Kidney glomerular epithelial cell (primary cell): Measurements from ENCODE around the gene FAM3D.
"Not testable (repeated sequence)": the region's sequence is repeated elsewhere in the genome, so short reads cannot be mapped to it uniquely, and the experiment has no call there.

ENCODE experiments used
- DNase-seq: peaks from one replicate; lab custom pipeline; 2025; lab: John Stamatoyannopoulos, UW

The FAM3D gene, protein sequence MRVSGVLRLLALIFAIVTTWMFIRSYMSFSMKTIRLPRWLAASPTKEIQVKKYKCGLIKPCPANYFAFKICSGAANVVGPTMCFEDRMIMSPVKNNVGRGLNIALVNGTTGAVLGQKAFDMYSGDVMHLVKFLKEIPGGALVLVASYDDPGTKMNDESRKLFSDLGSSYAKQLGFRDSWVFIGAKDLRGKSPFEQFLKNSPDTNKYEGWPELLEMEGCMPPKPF

GRCh38 chr3:58666683-58667082 is at the start of gene FAM3D:
Gene FAM3D, minus strand, starts transcription at chr3:58666774. Its CDS starts 11,211 bp downstream, at chr3:58655563.
- DNase-seq, result no peak

DNA sequence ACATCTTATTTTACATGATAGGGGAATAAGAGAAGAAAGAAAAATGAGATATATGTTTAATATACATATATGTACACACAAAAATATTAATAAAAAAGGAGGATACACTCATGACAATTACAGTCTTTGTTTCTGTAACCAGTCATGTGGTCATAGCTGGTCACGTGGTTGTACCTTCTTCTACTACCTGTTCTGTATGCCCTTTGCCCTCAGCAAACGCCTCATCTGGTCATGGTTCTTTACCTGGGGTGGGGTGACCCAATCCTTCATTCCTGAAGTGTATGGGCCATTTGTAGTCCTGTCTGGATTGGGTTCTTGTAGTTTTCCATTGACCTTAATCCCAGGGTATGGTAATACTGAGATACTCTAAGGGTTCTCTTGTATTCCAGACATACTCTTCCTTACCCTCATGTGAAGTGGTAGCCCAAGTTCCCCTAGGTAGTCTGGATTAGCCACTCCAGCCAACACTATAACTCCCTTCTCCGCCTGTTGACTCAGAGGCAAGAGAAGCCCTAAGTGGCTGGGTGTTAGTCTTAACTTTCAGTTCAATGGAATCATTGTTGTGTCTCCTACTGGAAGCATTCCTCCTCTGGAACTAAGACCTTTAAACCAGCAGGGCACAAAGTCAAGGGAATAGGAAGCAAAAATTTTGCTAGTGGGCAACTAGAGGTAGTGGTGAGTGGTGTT is 47.3 kb upstream of the FAM3D start:
- DNase-seq, result no peak

GRCh38 chr3:58711871-58712270 is 45.3 kb upstream of the FAM3D start:
- no peak for DNase-seq

DNA sequence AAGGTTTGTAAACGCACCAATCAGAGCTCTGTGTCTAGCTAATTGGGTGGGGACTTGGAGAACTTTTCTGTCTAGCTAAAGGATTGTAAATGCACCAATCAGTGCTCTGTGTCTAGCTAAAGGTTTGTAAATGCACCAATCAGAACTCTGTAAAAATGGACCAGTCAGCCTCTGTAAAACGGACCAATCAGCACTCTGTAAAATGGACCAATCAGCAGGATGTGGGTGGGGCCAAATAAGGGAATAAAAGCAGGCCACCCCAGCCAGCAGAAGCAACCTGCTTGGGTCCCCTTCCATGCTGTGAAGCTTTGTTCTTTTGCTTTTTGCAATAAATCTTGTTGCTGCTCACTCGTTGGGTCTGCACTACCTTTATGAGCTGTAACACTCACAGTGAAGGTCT is 42.4 kb upstream of the FAM3D start:
- DNase-seq, result not testable (repeated sequence)

GRCh38 chr3:58708116-58708791 is 41.7 kb upstream of the FAM3D start:
- DNase-seq, result no peak

DNA sequence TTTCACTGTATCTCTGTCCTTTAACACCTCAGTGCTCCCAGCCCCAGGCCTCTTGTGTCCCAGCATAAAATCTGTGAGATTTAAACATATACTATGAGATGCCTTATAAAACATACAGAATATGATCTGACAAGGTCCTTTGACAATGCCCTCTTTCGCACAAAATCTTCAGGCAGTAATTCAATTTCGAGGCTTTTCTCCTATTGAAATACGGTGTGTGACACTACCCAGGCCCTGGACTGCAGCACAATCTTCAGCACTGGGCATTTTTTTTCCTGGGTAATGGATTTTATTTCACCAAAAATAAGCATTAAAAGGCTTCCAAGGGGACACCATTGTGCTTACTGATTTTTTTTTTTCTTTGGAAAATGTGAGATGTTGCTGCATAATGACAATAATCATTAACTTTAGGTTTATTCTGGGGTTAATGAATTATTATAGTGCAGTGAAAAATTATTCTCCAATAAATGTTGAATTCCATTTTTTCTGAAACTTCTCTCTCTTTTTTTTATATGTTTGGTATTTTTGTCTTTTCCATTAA is 40.9 kb upstream of the FAM3D start:
- DNase-seq, result no peak

- DNase-seq, result no peak
Measured at GRCh38 chr3:58706395-58707167, 40.0 kb upstream of the FAM3D start.

- no peak for DNase-seq
Measured at GRCh38 chr3:58704745-58705144, 38.2 kb upstream of the FAM3D start.

DNA sequence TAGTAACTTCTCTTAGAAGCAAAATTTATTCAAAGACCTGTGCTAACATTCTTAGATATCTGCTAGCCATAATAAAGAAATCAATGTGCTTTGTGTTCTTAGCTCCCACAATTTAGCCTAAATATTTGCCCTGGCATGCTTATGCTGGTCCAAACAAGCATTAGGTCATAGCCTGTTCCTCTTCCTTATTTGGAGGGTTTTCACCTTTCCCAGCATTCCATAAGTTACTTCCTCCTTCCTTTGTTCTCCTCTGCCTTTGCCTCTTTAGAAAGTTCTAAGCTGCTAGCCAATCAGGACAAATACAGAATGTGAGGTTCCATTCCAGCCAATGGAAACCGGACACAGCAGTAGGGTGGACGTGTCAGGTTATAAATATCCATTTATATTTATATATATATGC is 37.7 kb upstream of the FAM3D start:
- DNase-seq, result not testable (repeated sequence)

- no peak for DNase-seq
Measured at GRCh38 chr3:58698246-58698645, 31.7 kb upstream of the FAM3D start.

- no peak for DNase-seq
Measured at GRCh38 chr3:58697561-58697960, 31.0 kb upstream of the FAM3D start.

DNA sequence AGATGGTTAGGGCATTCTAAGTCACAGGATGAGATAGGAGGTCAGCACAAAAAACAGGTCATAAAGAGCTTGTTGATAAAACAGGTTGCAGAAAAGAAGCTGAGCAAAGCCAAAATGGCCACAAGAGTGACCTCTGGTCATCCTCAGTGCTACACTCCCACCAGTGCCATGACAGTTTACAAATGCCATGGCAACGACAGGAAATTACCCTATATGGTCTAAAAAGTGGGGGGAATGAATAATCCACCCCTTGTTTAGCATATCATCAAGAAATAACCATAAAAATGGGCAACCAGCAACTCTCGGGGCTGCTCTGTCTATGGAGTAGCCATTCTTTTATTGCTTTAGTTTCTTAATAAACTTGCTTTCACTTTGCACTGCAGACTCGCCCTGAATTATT is 30.2 kb upstream of the FAM3D start:
- DNase-seq, result not testable (repeated sequence)

DNA sequence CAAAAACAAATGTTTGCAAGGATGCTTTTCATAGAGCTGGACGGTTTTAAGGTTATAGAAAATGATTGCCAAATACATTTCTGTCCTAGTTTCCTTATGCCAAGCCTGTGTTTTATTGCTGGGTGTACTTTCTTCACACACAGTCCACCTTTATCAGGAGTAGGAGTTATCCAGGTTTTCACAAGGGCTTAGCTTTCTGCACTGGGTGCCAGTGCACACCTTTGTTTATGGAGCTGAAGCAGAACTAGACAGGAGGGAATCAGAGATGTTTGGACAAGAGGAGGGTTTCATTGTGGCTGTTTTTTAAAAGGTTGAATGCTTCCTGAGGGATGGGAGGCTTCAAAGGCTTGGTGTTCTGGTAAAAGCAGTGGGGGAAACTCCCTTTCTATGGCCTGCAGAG is 29.5 kb upstream of the FAM3D start:
- DNase-seq, result no peak

GRCh38 chr3:58695284-58695683 is 28.7 kb upstream of the FAM3D start:
- DNase-seq, result not testable (repeated sequence)

DNA sequence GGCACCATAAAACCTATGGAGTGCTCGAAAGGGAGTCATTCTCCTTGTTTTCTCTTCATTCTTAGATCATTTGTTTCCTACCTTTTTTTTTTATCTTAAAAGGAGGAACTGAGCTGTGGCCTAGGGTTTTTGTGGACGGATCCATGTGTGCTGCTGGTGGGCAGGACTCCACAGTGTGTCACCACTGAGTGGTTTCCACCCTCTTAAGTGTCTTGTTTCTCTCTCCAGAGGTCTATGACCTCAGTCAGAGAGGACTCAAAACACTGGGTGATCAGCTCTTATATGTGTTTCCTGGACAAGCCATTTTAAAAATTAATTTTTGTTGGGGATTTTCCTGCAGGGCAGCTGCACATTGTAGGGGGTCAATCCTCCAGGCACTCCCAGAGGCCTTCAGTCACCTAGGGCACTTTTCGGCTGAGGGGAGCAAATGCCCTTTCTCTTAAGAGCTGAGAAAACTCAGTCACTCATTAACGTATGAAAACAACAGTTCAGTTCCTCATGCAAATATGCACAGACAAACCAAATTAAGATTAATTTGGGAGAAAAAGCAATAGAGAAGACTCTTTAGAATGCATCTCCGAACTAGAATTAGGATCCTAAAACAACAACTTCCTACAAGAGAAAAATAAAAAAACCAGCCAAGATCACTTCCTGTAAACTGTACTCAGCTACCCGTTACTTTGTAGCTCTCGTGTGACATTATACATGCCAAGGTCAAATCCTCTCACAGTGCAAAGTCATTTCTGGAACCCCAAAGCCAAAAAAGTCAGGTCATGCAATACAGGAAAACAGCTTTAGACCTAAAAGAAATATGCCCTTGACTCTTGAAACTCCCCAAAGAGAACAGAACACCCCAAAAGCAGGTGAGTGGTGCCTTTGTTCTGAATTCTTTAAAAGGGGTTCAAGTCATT is 27.6 kb upstream of the FAM3D start:
- no peak for DNase-seq

GRCh38 chr3:58692484-58692883 is 25.9 kb upstream of the FAM3D start:
- no peak for DNase-seq

GRCh38 chr3:58691997-58692396 is 25.4 kb upstream of the FAM3D start:
- DNase-seq, result no peak

GRCh38 chr3:58690490-58690889 is 23.9 kb upstream of the FAM3D start:
- DNase-seq, result no peak

DNA sequence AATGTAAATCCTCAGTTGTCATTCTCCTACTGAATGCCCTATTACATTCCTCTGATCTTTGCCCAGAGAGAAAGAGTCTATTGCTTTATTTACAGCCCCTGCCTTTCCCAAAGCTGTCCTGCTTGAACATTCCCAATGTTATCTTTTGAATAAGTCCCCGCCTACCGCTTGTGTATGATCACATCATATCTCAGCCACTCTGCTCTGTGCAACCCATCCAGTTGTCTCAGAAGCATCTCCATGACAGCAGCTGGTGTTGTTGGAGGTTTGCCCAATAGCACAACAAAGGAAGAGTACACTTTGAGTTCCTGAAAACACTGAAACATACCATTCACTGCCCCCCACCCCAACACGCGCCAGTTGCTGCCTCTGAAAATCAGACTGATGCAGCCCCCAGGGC is 22.0 kb upstream of the FAM3D start:
- no peak for DNase-seq

DNA sequence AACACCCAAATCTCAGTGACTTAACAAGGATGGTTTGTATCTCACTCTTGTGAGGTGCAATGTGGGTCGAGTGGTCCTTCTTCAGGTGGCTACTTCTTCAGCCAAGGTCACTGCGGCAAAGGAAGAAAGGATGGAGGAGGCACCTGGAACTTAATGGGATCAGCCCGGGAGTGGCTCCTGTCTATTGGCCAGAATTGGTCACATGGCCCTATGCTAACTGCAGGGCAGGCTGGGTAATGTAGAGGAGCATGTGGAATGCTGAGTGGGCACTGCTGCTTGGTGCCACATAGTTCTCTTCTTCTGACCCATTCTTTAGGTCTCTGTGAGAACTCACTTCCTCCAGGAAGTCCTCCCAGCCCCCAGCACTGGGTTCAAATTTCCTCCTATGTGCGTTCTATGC is 20.3 kb upstream of the FAM3D start:
- no peak for DNase-seq

GRCh38 chr3:58685641-58686040 is 19.1 kb upstream of the FAM3D start:
- DNase-seq, result no peak
